ENCODE measurements around the gene LRRC56. TPM values are rescaled to one million over a fixed set of nuclear protein-coding genes. Genes with fewer than 3 reads are reported as not detected.

The LRRC56 gene
- total RNA-seq, 1 donor from 2014 or later, result 2.7 TPM

DNA sequence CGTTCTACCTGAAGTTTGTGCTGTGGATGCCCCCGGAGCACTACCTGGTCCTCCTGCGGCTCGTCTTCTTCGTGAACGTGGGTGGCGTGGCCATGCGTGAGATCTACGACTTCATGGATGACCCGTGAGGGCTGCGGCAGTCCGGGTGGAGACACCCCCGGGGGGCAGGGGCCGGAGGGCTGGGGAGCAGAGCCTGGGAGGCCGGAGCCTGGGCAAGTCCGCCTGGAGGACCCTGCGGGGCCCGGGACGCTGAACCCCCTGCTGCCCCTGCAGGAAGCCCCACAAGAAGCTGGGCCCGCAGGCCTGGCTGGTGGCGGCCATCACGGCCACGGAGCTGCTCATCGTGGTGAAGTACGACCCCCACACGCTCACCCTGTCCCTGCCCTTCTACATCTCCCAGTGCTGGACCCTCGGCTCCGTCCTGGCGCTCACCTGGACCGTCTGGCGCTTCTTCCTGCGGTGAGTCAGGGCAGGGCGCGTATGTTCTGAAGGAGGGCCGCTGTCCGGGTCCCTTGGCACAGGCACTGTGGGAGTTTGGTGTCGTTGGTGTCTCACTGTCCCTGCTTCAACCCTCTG, 47.6 kb upstream of the LRRC56 start:
- TF ChIP-seq, protein P1, sequence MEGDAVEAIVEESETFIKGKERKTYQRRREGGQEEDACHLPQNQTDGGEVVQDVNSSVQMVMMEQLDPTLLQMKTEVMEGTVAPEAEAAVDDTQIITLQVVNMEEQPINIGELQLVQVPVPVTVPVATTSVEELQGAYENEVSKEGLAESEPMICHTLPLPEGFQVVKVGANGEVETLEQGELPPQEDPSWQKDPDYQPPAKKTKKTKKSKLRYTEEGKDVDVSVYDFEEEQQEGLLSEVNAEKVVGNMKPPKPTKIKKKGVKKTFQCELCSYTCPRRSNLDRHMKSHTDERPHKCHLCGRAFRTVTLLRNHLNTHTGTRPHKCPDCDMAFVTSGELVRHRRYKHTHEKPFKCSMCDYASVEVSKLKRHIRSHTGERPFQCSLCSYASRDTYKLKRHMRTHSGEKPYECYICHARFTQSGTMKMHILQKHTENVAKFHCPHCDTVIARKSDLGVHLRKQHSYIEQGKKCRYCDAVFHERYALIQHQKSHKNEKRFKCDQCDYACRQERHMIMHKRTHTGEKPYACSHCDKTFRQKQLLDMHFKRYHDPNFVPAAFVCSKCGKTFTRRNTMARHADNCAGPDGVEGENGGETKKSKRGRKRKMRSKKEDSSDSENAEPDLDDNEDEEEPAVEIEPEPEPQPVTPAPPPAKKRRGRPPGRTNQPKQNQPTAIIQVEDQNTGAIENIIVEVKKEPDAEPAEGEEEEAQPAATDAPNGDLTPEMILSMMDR (IDR thresholded peaks at IDR 0.05), result no peak
- H3K4me3 Mint-ChIP-seq (ENCODE audit: unreplicated experiment), result no peak overlapping the region
- H3K9me3 Mint-ChIP-seq (ENCODE audit: low read depth), result no peaks in the 10 kb centered on the region
- H3K27me3 Mint-ChIP-seq (ENCODE audit: low read depth), result no peaks in the 10 kb centered on the region
- DNase-seq (ENCODE audit: low spot score), result no peak
- H3K27ac Mint-ChIP-seq (ENCODE audit: unreplicated experiment), result no peak overlapping the region
- peaks cover 4% of the 10 kb centered on the region for H3K36me3 Mint-ChIP-seq (ENCODE audit: low read depth)
- H3K4me1 Mint-ChIP-seq (ENCODE audit: low read depth), result no peaks in the 10 kb centered on the region

GRCh38 chr11:490186-490929, 47.0 kb upstream of the LRRC56 start:
- no peaks in the 10 kb centered on the region for H3K4me1 Mint-ChIP-seq (ENCODE audit: low read depth)
- H3K9me3 Mint-ChIP-seq (ENCODE audit: low read depth), result no peaks in the 10 kb centered on the region
- no peak overlapping the region for H3K4me3 Mint-ChIP-seq (ENCODE audit: unreplicated experiment)
- no peaks in the 10 kb centered on the region for H3K27me3 Mint-ChIP-seq (ENCODE audit: low read depth)
- no peak overlapping the region for H3K27ac Mint-ChIP-seq (ENCODE audit: unreplicated experiment)
- H3K36me3 Mint-ChIP-seq (ENCODE audit: low read depth), result peaks cover 6% of the 10 kb centered on the region
- TF ChIP-seq, protein P1 (IDR thresholded peaks at IDR 0.05), result no peak
- no peak for DNase-seq (ENCODE audit: low spot score)

- no peak for DNase-seq (ENCODE audit: low spot score)
- Mint-ChIP-seq H3K27ac (ENCODE audit: unreplicated experiment) (no peak overlapping the region), H3K9me3 (ENCODE audit: low read depth) (no peaks in the 10 kb centered on the region), H3K36me3 (ENCODE audit: low read depth) (peaks cover 8% of the 10 kb centered on the region), H3K4me1 (ENCODE audit: low read depth) (no peaks in the 10 kb centered on the region), H3K4me3 (ENCODE audit: unreplicated experiment) (no peak overlapping the region), H3K27me3 (ENCODE audit: low read depth) (no peaks in the 10 kb centered on the region)
- TF ChIP-seq, protein P1 (IDR thresholded peaks at IDR 0.05), result no peak
These were observed 46.4 kb upstream of the LRRC56 start for GRCh38 chr11:490930-491260.

DNA sequence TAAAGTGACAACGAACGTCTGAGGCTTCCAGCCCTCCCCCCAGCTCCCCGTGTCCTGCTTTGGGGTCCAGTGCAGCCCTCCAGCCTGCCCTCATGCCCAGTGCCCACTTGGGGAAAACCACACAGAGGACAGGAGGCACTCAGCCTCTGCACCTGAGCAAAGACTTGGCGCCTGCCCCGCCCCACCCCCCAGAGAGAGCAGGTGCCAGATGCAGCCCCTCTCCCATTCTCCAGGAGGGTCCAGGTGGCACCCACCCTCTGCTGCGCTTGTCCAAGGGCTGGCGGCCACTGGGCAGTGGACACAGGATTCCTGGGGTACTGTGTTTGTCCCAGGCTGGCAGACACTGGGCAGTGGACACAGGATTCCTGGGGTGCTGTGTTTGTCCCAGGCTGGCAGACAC, 46.0 kb upstream of the LRRC56 start:
- no peaks in the 10 kb centered on the region for H3K27me3 Mint-ChIP-seq (ENCODE audit: low read depth)
- no peak overlapping the region for H3K27ac Mint-ChIP-seq (ENCODE audit: unreplicated experiment)
- no peaks in the 10 kb centered on the region for H3K4me1 Mint-ChIP-seq (ENCODE audit: low read depth)
- no peaks in the 10 kb centered on the region for H3K9me3 Mint-ChIP-seq (ENCODE audit: low read depth)
- no peak for DNase-seq (ENCODE audit: low spot score)
- TF ChIP-seq, protein P1 (IDR thresholded peaks at IDR 0.05), result no peak
- peaks cover 10% of the 10 kb centered on the region for H3K36me3 Mint-ChIP-seq (ENCODE audit: low read depth)
- H3K4me3 Mint-ChIP-seq (ENCODE audit: unreplicated experiment), result no peak overlapping the region

- H3K27ac Mint-ChIP-seq (ENCODE audit: unreplicated experiment), result peak overlapping the region; percentile 45
- TF ChIP-seq, protein P1 (IDR thresholded peaks at IDR 0.05), result no peak
- DNase-seq (ENCODE audit: low spot score), result no peak
- H3K27me3 Mint-ChIP-seq (ENCODE audit: low read depth), result no peaks in the 10 kb centered on the region
- H3K9me3 Mint-ChIP-seq (ENCODE audit: low read depth), result no peaks in the 10 kb centered on the region
- H3K4me1 Mint-ChIP-seq (ENCODE audit: low read depth), result peaks cover 3% of the 10 kb centered on the region
- no peak overlapping the region for H3K4me3 Mint-ChIP-seq (ENCODE audit: unreplicated experiment)
- H3K36me3 Mint-ChIP-seq (ENCODE audit: low read depth), result peaks cover 22% of the 10 kb centered on the region
These were observed 44.7 kb upstream of the LRRC56 start for GRCh38 chr11:492427-493226.

Data from chondrocyte (in vitro differentiated cells).